K562 (cell line): ENCODE results near the gene ZNF512B. TPM values are rescaled to one million over a fixed set of nuclear protein-coding genes. Genes with fewer than 3 reads are reported as not detected.

Experiments used
- CREM ChIP-seq: IDR thresholded peaks from 2 replicates; pipeline ENCODE4 v1.6.1; 2014; ENCODE audit warnings: antibody characterized with exemption, low read depth
- EGR1 ChIP-seq: fragments of 450-650 bp; conservative IDR thresholded peaks from 2 replicates; pipeline ENCODE4 v1.6.1; 2017; ENCODE audit warnings: mild to moderate bottlenecking
- ETV5 ChIP-seq: sonication (generic); formaldehyde crosslinking; IDR thresholded peaks from 2 replicates; pipeline ENCODE4 v1.4.0; 2020; ENCODE audit warnings: low read depth, mild to moderate bottlenecking, missing genetic modification reagents
- FOXK2 ChIP-seq, 2 experiments: fragments of 450-650 bp; IDR thresholded peaks in 1 of 2; conservative IDR thresholded peaks in 1 of 2; 2 replicates each; pipeline ENCODE4 v1.6.1; 2016; ENCODE audit warnings: low read depth in 2 of 2, mild to moderate bottlenecking in 1 of 2
- KDM4B ChIP-seq, 2 experiments: fragments of 450-650 bp in 1 of 2; sonication (generic) in 1 of 2; IDR thresholded peaks; 2 replicates each; pipeline ENCODE4 v1.6.1; 2016 to 2017; ENCODE audit warnings: borderline replicate concordance in 2 of 2, antibody characterized with exemption in 1 of 2, low read depth in 1 of 2, mild to moderate bottlenecking in 1 of 2
- POLR2AphosphoS5 ChIP-seq: IDR thresholded peaks from 2 replicates; pipeline ENCODE4 v1.6.1; 2011; ENCODE audit warnings: mild to moderate bottlenecking, low read depth, low read length, moderate library complexity; ENCODE audit not compliant: control insufficient read depth, insufficient read depth
- SPI1 ChIP-seq: IDR thresholded peaks from 2 replicates; pipeline ENCODE4 v1.6.1; 2011; ENCODE audit warnings: low read depth, low read length, control low read depth, borderline replicate concordance
- SUPT5H ChIP-seq: fragments of 450-650 bp; IDR thresholded peaks from 2 replicates; pipeline ENCODE4 v1.6.1; 2016
- ZNF778 ChIP-seq: fragments of 450-650 bp; formaldehyde crosslinking; IDR thresholded peaks from 2 replicates; pipeline ENCODE4 v1.4.0; 2020; ENCODE audit warnings: mild to moderate bottlenecking, moderate library complexity
- polyA plus RNA-seq, 8 experiments: library from polyadenylated mRNA; depleted of rRNA in 4 of 8; stranded (reverse) in 5 of 8; unstranded in 3 of 8; fragments of >200 nt; fragmentation: Nextera tagmentation in 2 of 8; fragmentation: Illumina TruSeq in 1 of 8; extraction: Ambion mirVana in 2 of 8; extraction: Trizol in 1 of 8; gene quantifications; 2 replicates each; pipeline versions ENCODE4 v1.2.1 to v1.2.3, GENCODE V29; 2011 to 2014; ENCODE audit warnings: inconsistent platforms in 1 of 8, missing spikeins in 1 of 8
- total RNA-seq, 7 experiments: library from RNA; depleted of rRNA in 6 of 7; stranded (reverse); fragments of >200 nt in 6 of 7; fragmentation: Illumina TruSeq in 2 of 7; extraction: Trizol in 2 of 7; gene quantifications; 2 replicates each; pipeline versions ENCODE4 v1.2.1 to v1.2.3, GENCODE V29; 2011 to 2021; ENCODE audit warnings: low replicate concordance in 1 of 7
- TF ChIP-seq, protein P1 (sequence below): fragments of 200-800 bp; sonication (Bioruptor generic); IDR thresholded peaks from 2 replicates; pipeline ENCODE4 v1.6.1; 2017; ENCODE audit warnings: missing genetic modification characterization, missing compliant biosample characterization
- TF ChIP-seq, protein P2 (sequence below): IDR thresholded peaks from 2 replicates; pipeline ENCODE4 v1.6.1; 2011; ENCODE audit warnings: borderline replicate concordance, low read depth, mild to moderate bottlenecking, moderate library complexity, low read length; ENCODE audit not compliant: insufficient read depth, poor library complexity, severe bottlenecking
- TF ChIP-seq, protein P3 (sequence below): sonication (generic); formaldehyde crosslinking; IDR thresholded peaks from 2 replicates; pipeline ENCODE4 v1.4.0; 2020; ENCODE audit warnings: mild to moderate bottlenecking, missing genetic modification reagents

The ZNF512B gene
- total and polyA plus RNA-seq, 9 of the 15 experiments (the other 6 are each of a cell fraction or from before 2014, with no cell fraction given) = 0.01 to 27.8 (median 8.2) TPM

DNA sequence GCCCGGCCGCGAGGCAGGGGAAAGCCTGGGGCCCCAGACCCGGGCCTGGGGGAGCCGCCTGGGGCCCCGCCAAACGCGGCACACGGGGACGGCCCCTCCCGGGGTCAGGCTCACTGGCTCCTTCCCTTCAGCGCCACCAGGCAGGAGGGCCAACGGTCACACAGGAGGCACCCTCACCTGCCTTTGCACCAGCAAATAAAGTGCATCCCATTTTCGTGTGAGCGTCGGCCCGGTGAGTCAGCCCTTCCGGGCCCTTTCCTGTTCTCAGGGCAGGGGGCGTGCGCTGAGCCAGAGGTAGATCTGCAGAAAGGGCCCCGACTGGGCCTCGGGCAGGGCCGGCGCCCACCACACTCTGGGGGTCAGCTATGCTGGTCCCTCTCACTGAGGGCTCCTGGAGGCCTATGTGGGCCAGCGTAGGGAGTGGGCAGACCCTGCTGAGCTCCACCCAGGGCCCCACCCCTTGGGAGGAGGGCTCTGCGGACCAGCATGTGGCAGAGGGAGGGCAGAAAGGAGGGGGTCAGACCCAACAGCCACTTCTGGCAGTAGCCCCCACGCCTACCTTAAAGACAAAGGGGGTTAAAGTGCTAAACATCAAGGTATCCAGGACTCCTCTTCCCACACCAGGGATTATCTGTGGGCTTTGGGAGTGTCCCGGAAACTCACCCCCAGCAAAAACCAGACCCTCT lies 12.6 kb downstream of the ZNF512B start (continued):
- TF ChIP-seq ETV5 = no peak
- TF ChIP-seq, protein P1, sequence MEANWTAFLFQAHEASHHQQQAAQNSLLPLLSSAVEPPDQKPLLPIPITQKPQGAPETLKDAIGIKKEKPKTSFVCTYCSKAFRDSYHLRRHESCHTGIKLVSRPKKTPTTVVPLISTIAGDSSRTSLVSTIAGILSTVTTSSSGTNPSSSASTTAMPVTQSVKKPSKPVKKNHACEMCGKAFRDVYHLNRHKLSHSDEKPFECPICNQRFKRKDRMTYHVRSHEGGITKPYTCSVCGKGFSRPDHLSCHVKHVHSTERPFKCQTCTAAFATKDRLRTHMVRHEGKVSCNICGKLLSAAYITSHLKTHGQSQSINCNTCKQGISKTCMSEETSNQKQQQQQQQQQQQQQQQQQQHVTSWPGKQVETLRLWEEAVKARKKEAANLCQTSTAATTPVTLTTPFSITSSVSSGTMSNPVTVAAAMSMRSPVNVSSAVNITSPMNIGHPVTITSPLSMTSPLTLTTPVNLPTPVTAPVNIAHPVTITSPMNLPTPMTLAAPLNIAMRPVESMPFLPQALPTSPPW (CRISPR knock-in tag) = peak; percentile 77
- TF ChIP-seq CREM = 0 out of 2 replicates have a peak, but pooled peaks have one; percentile 5
- 0 out of 2 replicates have a peak, but pooled peaks have one; percentile 34 for TF ChIP-seq POLR2AphosphoS5
- no peak for TF ChIP-seq SPI1
- 0 out of 2 replicates have a peak, but pooled peaks have one; percentile 5 for TF ChIP-seq EGR1
- TF ChIP-seq, protein P2, sequence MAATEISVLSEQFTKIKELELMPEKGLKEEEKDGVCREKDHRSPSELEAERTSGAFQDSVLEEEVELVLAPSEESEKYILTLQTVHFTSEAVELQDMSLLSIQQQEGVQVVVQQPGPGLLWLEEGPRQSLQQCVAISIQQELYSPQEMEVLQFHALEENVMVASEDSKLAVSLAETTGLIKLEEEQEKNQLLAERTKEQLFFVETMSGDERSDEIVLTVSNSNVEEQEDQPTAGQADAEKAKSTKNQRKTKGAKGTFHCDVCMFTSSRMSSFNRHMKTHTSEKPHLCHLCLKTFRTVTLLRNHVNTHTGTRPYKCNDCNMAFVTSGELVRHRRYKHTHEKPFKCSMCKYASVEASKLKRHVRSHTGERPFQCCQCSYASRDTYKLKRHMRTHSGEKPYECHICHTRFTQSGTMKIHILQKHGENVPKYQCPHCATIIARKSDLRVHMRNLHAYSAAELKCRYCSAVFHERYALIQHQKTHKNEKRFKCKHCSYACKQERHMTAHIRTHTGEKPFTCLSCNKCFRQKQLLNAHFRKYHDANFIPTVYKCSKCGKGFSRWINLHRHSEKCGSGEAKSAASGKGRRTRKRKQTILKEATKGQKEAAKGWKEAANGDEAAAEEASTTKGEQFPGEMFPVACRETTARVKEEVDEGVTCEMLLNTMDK = no peak
- TF ChIP-seq KDM4B (IDR thresholded peaks at IDR 0.05; ENCODE audit: borderline replicate concordance in 2 of 2, low read depth in 1 of 2) = no peak
- no peak for TF ChIP-seq FOXK2 (conservative IDR thresholded peaks at IDR 0.05 in 1 of 2, IDR thresholded peaks at IDR 0.05 in 1 of 2; ENCODE audit: low read depth in 2 of 2)
- TF ChIP-seq ZNF778 (CRISPR knock-in tag) = no peak
- TF ChIP-seq, protein P3, sequence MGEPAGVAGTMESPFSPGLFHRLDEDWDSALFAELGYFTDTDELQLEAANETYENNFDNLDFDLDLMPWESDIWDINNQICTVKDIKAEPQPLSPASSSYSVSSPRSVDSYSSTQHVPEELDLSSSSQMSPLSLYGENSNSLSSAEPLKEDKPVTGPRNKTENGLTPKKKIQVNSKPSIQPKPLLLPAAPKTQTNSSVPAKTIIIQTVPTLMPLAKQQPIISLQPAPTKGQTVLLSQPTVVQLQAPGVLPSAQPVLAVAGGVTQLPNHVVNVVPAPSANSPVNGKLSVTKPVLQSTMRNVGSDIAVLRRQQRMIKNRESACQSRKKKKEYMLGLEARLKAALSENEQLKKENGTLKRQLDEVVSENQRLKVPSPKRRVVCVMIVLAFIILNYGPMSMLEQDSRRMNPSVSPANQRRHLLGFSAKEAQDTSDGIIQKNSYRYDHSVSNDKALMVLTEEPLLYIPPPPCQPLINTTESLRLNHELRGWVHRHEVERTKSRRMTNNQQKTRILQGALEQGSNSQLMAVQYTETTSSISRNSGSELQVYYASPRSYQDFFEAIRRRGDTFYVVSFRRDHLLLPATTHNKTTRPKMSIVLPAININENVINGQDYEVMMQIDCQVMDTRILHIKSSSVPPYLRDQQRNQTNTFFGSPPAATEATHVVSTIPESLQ (CRISPR knock-in tag) = no peak
- peak; percentile 64 for TF ChIP-seq SUPT5H
